ENCODE measurements around the gene FUOM. TPM values are rescaled to one million over a fixed set of nuclear protein-coding genes. Genes with fewer than 3 reads are reported as not detected.

Gene FUOM
- total RNA-seq, 1 donor from 2014 or later: 20.4 TPM

DNA sequence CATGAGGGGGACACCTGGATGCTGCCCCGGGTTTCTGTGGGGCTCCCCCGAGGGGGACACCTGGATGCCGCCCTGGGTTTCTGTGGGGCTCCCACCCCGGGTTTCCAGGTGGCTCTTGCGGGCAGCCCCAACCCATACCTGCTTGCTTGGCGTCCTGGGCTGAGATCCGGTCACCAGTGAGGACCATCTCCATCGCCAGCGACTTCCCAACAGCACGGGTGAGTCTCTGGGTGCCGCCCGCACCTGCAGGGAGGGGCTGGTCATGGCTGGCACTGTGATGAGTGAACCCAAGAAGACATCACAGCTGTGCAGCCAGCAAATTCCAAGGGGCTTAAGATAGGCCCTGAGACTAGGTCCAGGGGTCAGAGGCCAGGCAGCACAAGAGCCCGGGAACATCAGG is 8.9 kb upstream of the FUOM start:
- H3K4me3 Mint-ChIP-seq: no peak overlapping the region
- peaks cover 15% of the 10 kb centered on the region for H3K36me3 Mint-ChIP-seq
- TF ChIP-seq, protein P1, sequence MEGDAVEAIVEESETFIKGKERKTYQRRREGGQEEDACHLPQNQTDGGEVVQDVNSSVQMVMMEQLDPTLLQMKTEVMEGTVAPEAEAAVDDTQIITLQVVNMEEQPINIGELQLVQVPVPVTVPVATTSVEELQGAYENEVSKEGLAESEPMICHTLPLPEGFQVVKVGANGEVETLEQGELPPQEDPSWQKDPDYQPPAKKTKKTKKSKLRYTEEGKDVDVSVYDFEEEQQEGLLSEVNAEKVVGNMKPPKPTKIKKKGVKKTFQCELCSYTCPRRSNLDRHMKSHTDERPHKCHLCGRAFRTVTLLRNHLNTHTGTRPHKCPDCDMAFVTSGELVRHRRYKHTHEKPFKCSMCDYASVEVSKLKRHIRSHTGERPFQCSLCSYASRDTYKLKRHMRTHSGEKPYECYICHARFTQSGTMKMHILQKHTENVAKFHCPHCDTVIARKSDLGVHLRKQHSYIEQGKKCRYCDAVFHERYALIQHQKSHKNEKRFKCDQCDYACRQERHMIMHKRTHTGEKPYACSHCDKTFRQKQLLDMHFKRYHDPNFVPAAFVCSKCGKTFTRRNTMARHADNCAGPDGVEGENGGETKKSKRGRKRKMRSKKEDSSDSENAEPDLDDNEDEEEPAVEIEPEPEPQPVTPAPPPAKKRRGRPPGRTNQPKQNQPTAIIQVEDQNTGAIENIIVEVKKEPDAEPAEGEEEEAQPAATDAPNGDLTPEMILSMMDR (conservative IDR thresholded peaks at IDR 0.05): no peak
- no peak overlapping the region for H3K27ac Mint-ChIP-seq
- no peaks in the 10 kb centered on the region for H3K9me3 Mint-ChIP-seq
- no peaks in the 10 kb centered on the region for H3K27me3 Mint-ChIP-seq
- no peak for DNase-seq (ENCODE audit: extremely low spot score, unreplicated experiment)
- H3K4me1 Mint-ChIP-seq (ENCODE audit: unreplicated experiment): peaks cover 6% of the 10 kb centered on the region

GRCh38 chr10:133366130-133366478 is 8.3 kb upstream of the FUOM start:
- TF ChIP-seq, protein P1 (conservative IDR thresholded peaks at IDR 0.05): no peak
- Mint-ChIP-seq H3K27me3 (no peaks in the 10 kb centered on the region), H3K36me3 (peaks cover 19% of the 10 kb centered on the region), H3K4me1 (ENCODE audit: unreplicated experiment) (peaks cover 6% of the 10 kb centered on the region), H3K4me3 (no peak overlapping the region), H3K9me3 (no peaks in the 10 kb centered on the region), H3K27ac (peak overlapping the region; percentile 29)
- no peak for DNase-seq (ENCODE audit: extremely low spot score, unreplicated experiment)

- peak overlapping the region; percentile 70 for H3K4me3 Mint-ChIP-seq
- DNase-seq (ENCODE audit: extremely low spot score, unreplicated experiment): no peak
- peaks cover 6% of the 10 kb centered on the region for H3K4me1 Mint-ChIP-seq (ENCODE audit: unreplicated experiment)
- H3K36me3 Mint-ChIP-seq: peaks cover 19% of the 10 kb centered on the region
- TF ChIP-seq, protein P1 (conservative IDR thresholded peaks at IDR 0.05): no peak
- H3K9me3 Mint-ChIP-seq: no peaks in the 10 kb centered on the region
- no peaks in the 10 kb centered on the region for H3K27me3 Mint-ChIP-seq
- peak overlapping the region; percentile 95 for H3K27ac Mint-ChIP-seq
Measured at GRCh38 chr10:133365461-133366129, 7.8 kb upstream of the FUOM start.

GRCh38 chr10:133364645-133365431 is 7.0 kb upstream of the FUOM start:
- peak overlapping the region; percentile 95 for H3K27ac Mint-ChIP-seq
- DNase-seq (ENCODE audit: extremely low spot score, unreplicated experiment): peak; percentile 64
- peaks cover 19% of the 10 kb centered on the region for H3K36me3 Mint-ChIP-seq
- peaks cover 14% of the 10 kb centered on the region for H3K4me1 Mint-ChIP-seq (ENCODE audit: unreplicated experiment)
- H3K4me3 Mint-ChIP-seq: peak overlapping the region; percentile 70
- no peaks in the 10 kb centered on the region for H3K9me3 Mint-ChIP-seq
- TF ChIP-seq, protein P1 (conservative IDR thresholded peaks at IDR 0.05): no peak
- H3K27me3 Mint-ChIP-seq: no peaks in the 10 kb centered on the region

DNA sequence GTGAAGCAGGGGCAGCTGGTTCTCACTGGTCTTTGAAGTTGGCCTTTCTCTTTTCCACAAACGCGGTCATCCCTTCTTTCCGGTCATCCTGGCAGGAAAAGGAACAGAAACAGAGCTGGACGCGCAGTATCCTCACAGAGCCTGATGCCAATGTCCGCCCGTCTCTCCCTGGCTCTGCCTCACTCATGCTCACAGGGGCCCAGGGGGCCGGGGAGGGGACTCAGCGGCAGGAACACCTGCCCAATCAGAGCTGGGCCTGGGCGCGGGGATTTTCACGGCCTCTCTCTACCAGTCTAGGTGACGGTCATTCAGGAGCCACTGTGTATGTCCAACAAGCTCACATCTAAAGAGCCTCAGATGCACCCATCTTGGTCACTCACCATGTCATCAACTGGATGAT is 5.0 kb upstream of the FUOM start:
- Mint-ChIP-seq H3K9me3 (no peaks in the 10 kb centered on the region), H3K4me3 (no peak overlapping the region), H3K36me3 (peaks cover 17% of the 10 kb centered on the region), H3K27me3 (no peaks in the 10 kb centered on the region), H3K4me1 (ENCODE audit: unreplicated experiment) (peaks cover 16% of the 10 kb centered on the region), H3K27ac (peak overlapping the region; percentile 5)
- no peak for DNase-seq (ENCODE audit: extremely low spot score, unreplicated experiment)
- TF ChIP-seq, protein P1 (conservative IDR thresholded peaks at IDR 0.05): no peak

All from type B pancreatic cell (in vitro differentiated cells).